ENCODE measurements around the gene LPCAT1. TPM values are rescaled to one million over a fixed set of nuclear protein-coding genes. Genes with fewer than 3 reads are reported as not detected.

The LPCAT1 gene
- total and polyA plus RNA-seq, 3 donors from 2014 or later, result 21.1 to 27.1 (median 23.9) TPM

- TF ChIP-seq POLR2A (IDR thresholded peaks at IDR 0.05) (no peak), CTCF (IDR thresholded peaks at IDR 0.05) (no peak)
- no peak for DNase-seq
- Histone ChIP-seq H3K27ac (no peak overlapping the region), H3K36me3 (ENCODE audit: low read depth, missing control alignments) (no peaks in the 10 kb centered on the region), H3K4me3 (no peak overlapping the region), H3K27me3 (no peaks in the 10 kb centered on the region), H3K4me1 (no peaks in the 10 kb centered on the region), H3K9me3 (no peaks in the 10 kb centered on the region)
- intact Hi-C loops (cut with DNase I; ENCODE audit: low total_unique reads), result no loop called here
- 76 to 84% methylated on average over 2 of the region's 2 CpGs for WGBS, 2 donors
Observed at GRCh38 chr5:1453613-1454012, 70.1 kb downstream of the LPCAT1 start.

- no peak for TF ChIP-seq CTCF (IDR thresholded peaks at IDR 0.05)
- no peak for TF ChIP-seq POLR2A (IDR thresholded peaks at IDR 0.05)
- Histone ChIP-seq H3K27me3 (no peaks in the 10 kb centered on the region), H3K9me3 (no peaks in the 10 kb centered on the region), H3K27ac (no peak overlapping the region), H3K36me3 (ENCODE audit: low read depth, missing control alignments) (no peaks in the 10 kb centered on the region), H3K4me1 (peaks cover 8% of the 10 kb centered on the region), H3K4me3 (no peak overlapping the region)
- intact Hi-C loops (cut with DNase I; ENCODE audit: low total_unique reads), result no loop called here
- DNase-seq, result no peak
- 85 to 91% methylated on average over 8 to 12 of the region's 12 CpGs for WGBS, 2 donors
Observed at GRCh38 chr5:1449081-1449630, 74.6 kb downstream of the LPCAT1 start.

- Histone ChIP-seq H3K9me3 (no peaks in the 10 kb centered on the region), H3K27ac (no peak overlapping the region), H3K4me3 (no peak overlapping the region), H3K27me3 (no peaks in the 10 kb centered on the region), H3K4me1 (peaks cover 8% of the 10 kb centered on the region), H3K36me3 (ENCODE audit: low read depth, missing control alignments) (no peaks in the 10 kb centered on the region)
- WGBS, 2 donors, result 76 to 82% methylated on average over 5 of the region's 5 CpGs
- no peak for DNase-seq
- TF ChIP-seq CTCF (IDR thresholded peaks at IDR 0.05), result no peak
- no peak for TF ChIP-seq POLR2A (IDR thresholded peaks at IDR 0.05)
- intact Hi-C loops (cut with DNase I; ENCODE audit: low total_unique reads), result no loop called here
Observed at GRCh38 chr5:1448511-1449011, 75.2 kb downstream of the LPCAT1 start.

GRCh38 chr5:1447671-1448361, 75.9 kb downstream of the LPCAT1 start:
- H3K27ac ChIP-seq, result no peak overlapping the region
- H3K9me3 ChIP-seq, result no peaks in the 10 kb centered on the region
- no peaks in the 10 kb centered on the region for H3K36me3 ChIP-seq (ENCODE audit: low read depth, missing control alignments)
- TF ChIP-seq CTCF (IDR thresholded peaks at IDR 0.05), result no peak
- TF ChIP-seq POLR2A (IDR thresholded peaks at IDR 0.05), result no peak
- H3K4me3 ChIP-seq, result no peak overlapping the region
- WGBS, 2 donors, result 68 to 71% methylated on average over 15 to 16 of the region's 16 CpGs
- no peak for DNase-seq
- no peaks in the 10 kb centered on the region for H3K27me3 ChIP-seq
- intact Hi-C loops (cut with DNase I; ENCODE audit: low total_unique reads), result no loop called here
- H3K4me1 ChIP-seq, result peaks cover 8% of the 10 kb centered on the region

Measured in testis (tissue), 3 donors.